Measurements from ENCODE around the gene SLC41A2. TPM values are rescaled to one million over a fixed set of nuclear protein-coding genes. Genes with fewer than 3 reads are reported as not detected.

Gene SLC41A2
- total RNA-seq, 6 donors from 2014 or later = 16.0 to 67.0 (median 23.4) TPM

GRCh38 chr12:104974626-104975290 lies 16.7 kb upstream of the SLC41A2 start:
- DNase-seq (peak in 1 of 2 donors; percentile 46), ATAC-seq (ENCODE audit: low FRiP score in 2 of 2) (peak in 1 of 2 donors; percentile 88)
- Histone ChIP-seq H3K36me3 (no peaks in the 10 kb centered on the region), H3K9me3 (no peaks in the 10 kb centered on the region), H3K4me1 (no peaks in the 10 kb centered on the region), H3K27me3 (no peaks in the 10 kb centered on the region), H3K4me3 (no peak overlapping the region), H3K27ac (no peak overlapping the region)
- TF ChIP-seq EP300 (IDR thresholded peaks at IDR 0.05) = no peak
- TF ChIP-seq POLR2A (IDR thresholded peaks at IDR 0.05) = no peak
- TF ChIP-seq CTCF (IDR thresholded peaks at IDR 0.05) = no peak
- no peak for TF ChIP-seq POLR2AphosphoS5 (IDR thresholded peaks at IDR 0.05)
- 60 to 66% methylated on average over 7 of the region's 7 CpGs for WGBS, 2 donors

GRCh38 chr12:104973250-104973649 lies 15.2 kb upstream of the SLC41A2 start:
- Histone ChIP-seq H3K4me1 (no peaks in the 10 kb centered on the region), H3K4me3 (no peak overlapping the region), H3K27ac (no peak overlapping the region), H3K27me3 (no peaks in the 10 kb centered on the region), H3K9me3 (no peaks in the 10 kb centered on the region), H3K36me3 (no peaks in the 10 kb centered on the region)
- TF ChIP-seq EP300 (IDR thresholded peaks at IDR 0.05) (no peak), POLR2AphosphoS5 (IDR thresholded peaks at IDR 0.05) (no peak), POLR2A (IDR thresholded peaks at IDR 0.05) (no peak), CTCF (IDR thresholded peaks at IDR 0.05) (no peak)
- WGBS, 2 donors = 89 to 93% methylated on average over 5 of the region's 5 CpGs
- DNase-seq = no peak
- ATAC-seq (ENCODE audit: low FRiP score in 2 of 2) = no peak

GRCh38 chr12:104971306-104971705 lies 13.2 kb upstream of the SLC41A2 start:
- no peak for ATAC-seq (ENCODE audit: low FRiP score in 2 of 2)
- H3K4me1 ChIP-seq = no peaks in the 10 kb centered on the region
- no peaks in the 10 kb centered on the region for H3K27me3 ChIP-seq
- no peak overlapping the region for H3K4me3 ChIP-seq
- 80 to 82% methylated on average over 5 of the region's 5 CpGs for WGBS, 2 donors
- no peak for DNase-seq
- no peak overlapping the region for H3K27ac ChIP-seq
- no peaks in the 10 kb centered on the region for H3K36me3 ChIP-seq
- no peaks in the 10 kb centered on the region for H3K9me3 ChIP-seq
- TF ChIP-seq POLR2AphosphoS5 (IDR thresholded peaks at IDR 0.05) (no peak), CTCF (IDR thresholded peaks at IDR 0.05) (no peak), EP300 (IDR thresholded peaks at IDR 0.05) (no peak), POLR2A (IDR thresholded peaks at IDR 0.05) (no peak)

GRCh38 chr12:104969343-104969742 lies 11.3 kb upstream of the SLC41A2 start:
- Histone ChIP-seq H3K27me3 (no peaks in the 10 kb centered on the region), H3K9me3 (no peaks in the 10 kb centered on the region), H3K4me3 (no peak overlapping the region), H3K4me1 (no peaks in the 10 kb centered on the region), H3K27ac (no peak overlapping the region), H3K36me3 (no peaks in the 10 kb centered on the region)
- ATAC-seq (ENCODE audit: low FRiP score in 2 of 2) (no peak), DNase-seq (no peak)
- TF ChIP-seq CTCF (IDR thresholded peaks at IDR 0.05) = no peak
- TF ChIP-seq POLR2AphosphoS5 (IDR thresholded peaks at IDR 0.05) = no peak
- WGBS, 2 donors = 72 to 73% methylated on average over 3 of the region's 3 CpGs

GRCh38 chr12:104966677-104967076 lies 8.6 kb upstream of the SLC41A2 start:
- DNase-seq (no peak), ATAC-seq (ENCODE audit: low FRiP score in 2 of 2) (no peak)
- TF ChIP-seq POLR2AphosphoS5 (IDR thresholded peaks at IDR 0.05) = no peak
- no peak for TF ChIP-seq POLR2A (IDR thresholded peaks at IDR 0.05)
- no peak for TF ChIP-seq EP300 (IDR thresholded peaks at IDR 0.05)
- TF ChIP-seq CTCF (IDR thresholded peaks at IDR 0.05) = no peak
- Histone ChIP-seq H3K4me1 (no peaks in the 10 kb centered on the region), H3K4me3 (no peak overlapping the region), H3K27ac (no peak overlapping the region), H3K9me3 (no peaks in the 10 kb centered on the region), H3K36me3 (no peaks in the 10 kb centered on the region), H3K27me3 (no peaks in the 10 kb centered on the region)
- 89 to 92% methylated on average over 4 of the region's 4 CpGs for WGBS, 2 donors

Measured in upper lobe of left lung (tissue), 6 donors.